Activated naive CD8-positive, alpha-beta T cell (primary cell): ENCODE results near the gene NEUROD1.
A peak's percentile ranks its signal among the peaks of the same experiment; 100 is the strongest.
"Not testable (repeated sequence)": the region's sequence is repeated elsewhere in the genome, so short reads cannot be mapped to it uniquely, and the experiment has no call there.

Source experiments
- H3K27ac Mint-ChIP-seq: one replicate; pipeline ENCODE4 v1.8.0; 2021; ENCODE audit warnings: mixed read lengths
- H3K27me3 Mint-ChIP-seq: one replicate; pipeline ENCODE4 v1.8.0; 2021; ENCODE audit warnings: mixed read lengths
- H3K36me3 Mint-ChIP-seq: one replicate; pipeline ENCODE4 v1.8.0; 2021; ENCODE audit warnings: mixed read lengths
- H3K4me1 Mint-ChIP-seq: one replicate; pipeline ENCODE4 v1.8.0; 2021; ENCODE audit warnings: low read depth, mixed read lengths
- H3K4me3 Mint-ChIP-seq: one replicate; pipeline ENCODE4 v1.8.0; 2021; ENCODE audit warnings: mild to moderate bottlenecking, mixed read lengths
- H3K9me3 Mint-ChIP-seq: one replicate; pipeline ENCODE4 v1.8.0; 2021; ENCODE audit warnings: low read depth, mixed read lengths

NEUROD1 gene

DNA sequence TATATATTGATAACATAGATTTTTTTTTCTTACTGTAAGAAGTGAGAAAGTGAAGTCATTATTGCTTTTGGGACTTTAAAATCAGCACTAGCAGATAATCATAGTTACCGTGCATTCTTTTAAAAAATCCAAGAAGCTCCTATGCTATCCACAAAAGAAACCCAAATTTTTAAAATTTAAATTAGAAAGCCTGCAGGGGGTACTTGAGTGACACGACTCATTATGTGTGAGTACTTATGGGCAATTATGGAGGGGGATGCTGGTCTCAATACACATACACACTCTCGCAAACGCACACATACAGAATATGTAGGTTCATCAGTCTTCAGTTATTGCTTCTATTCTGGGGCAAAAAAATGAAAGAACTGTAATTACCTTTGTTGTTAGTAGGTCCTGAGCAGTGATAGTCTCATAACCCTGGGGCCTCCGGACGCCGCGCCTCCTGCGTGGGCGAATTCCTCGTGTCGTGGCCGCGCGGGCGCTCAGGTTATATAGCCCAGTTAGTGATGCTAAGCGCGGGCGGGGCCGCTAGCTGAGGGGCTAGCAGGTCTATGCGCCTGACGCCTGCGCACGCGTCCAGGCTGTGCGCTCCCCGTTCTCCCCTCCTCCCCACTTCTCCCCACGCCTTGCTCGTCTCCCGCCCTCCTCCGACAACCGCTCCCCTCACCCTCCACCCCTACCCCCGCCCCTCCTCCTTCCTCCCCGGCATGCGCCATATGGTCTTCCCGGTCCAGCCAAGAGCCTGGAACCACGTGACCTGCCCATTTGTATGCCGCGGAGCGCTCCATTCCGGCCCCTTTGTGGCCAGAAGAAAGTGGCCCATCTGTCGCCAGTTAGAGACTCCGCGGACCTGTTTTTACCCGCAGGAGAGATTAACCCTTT, at the start of gene NEUROD1:
Gene NEUROD1 (minus strand): TSS at position 463 of the 882 bp plus-strand sequence. CDS start 1,657 bp downstream, outside the sequence.
- Mint-ChIP-seq H3K27ac (no peak within 1 kb of the TSS), H3K4me1 (peaks cover 52% of the 10 kb centered on the region), H3K4me3 (peak within 1 kb of the TSS; percentile 66), H3K36me3 (peaks cover 6% of the 10 kb centered on the region), H3K27me3 (peaks cover 61% of the 10 kb centered on the region), H3K9me3 (peaks cover 6% of the 10 kb centered on the region)

DNA sequence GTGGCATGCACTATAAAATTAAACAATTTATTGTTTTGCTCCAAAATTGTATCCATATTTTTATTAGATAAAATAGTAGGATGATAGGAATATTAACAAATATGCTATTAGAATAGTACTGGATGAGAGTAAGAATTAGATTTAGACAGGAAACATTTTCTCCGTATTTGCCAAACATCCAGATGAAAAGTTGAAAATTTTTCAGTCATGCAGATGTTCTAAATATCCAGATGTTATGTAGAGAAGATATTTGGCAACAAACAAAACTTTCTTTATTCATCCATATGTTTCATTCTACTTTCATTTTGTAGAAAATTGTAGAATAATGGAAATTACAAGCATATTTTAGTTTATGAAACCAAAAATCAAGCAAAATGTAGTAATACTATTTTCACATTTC, 45.2 kb upstream of the NEUROD1 start:
- H3K36me3 Mint-ChIP-seq, result no peaks in the 10 kb centered on the region
- no peaks in the 10 kb centered on the region for H3K4me1 Mint-ChIP-seq
- peaks cover 11% of the 10 kb centered on the region for H3K27me3 Mint-ChIP-seq
- no peaks in the 10 kb centered on the region for H3K9me3 Mint-ChIP-seq
- H3K4me3 Mint-ChIP-seq, result no peak overlapping the region
- no peak overlapping the region for H3K27ac Mint-ChIP-seq

DNA sequence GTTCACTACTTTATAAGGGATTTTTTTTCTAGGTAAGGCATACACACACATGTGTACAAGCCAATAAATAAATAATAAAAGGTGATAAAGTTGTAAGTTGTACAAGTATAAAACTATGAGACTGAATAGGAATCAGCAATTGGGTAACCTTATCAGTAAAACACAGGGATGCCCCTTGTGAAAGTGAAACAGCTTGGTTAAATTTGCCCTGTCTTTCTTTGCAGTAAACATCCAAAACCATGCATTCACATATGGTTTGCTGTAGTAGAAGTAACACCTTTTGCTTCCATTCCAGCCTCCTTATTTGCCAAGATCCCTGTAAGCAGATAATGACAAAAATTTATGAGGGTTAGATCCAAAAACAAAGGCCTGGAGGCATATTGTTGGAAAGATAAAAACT, 44.3 kb upstream of the NEUROD1 start:
- no peaks in the 10 kb centered on the region for H3K9me3 Mint-ChIP-seq
- no peak overlapping the region for H3K4me3 Mint-ChIP-seq
- peaks cover 11% of the 10 kb centered on the region for H3K27me3 Mint-ChIP-seq
- H3K4me1 Mint-ChIP-seq, result no peaks in the 10 kb centered on the region
- H3K27ac Mint-ChIP-seq, result no peak overlapping the region
- H3K36me3 Mint-ChIP-seq, result no peaks in the 10 kb centered on the region

GRCh38 chr2:181723731-181724130, 43.4 kb upstream of the NEUROD1 start:
- Mint-ChIP-seq H3K9me3 (no peaks in the 10 kb centered on the region), H3K27me3 (peaks cover 11% of the 10 kb centered on the region), H3K27ac (no peak overlapping the region), H3K36me3 (no peaks in the 10 kb centered on the region), H3K4me3 (no peak overlapping the region), H3K4me1 (no peaks in the 10 kb centered on the region)

DNA sequence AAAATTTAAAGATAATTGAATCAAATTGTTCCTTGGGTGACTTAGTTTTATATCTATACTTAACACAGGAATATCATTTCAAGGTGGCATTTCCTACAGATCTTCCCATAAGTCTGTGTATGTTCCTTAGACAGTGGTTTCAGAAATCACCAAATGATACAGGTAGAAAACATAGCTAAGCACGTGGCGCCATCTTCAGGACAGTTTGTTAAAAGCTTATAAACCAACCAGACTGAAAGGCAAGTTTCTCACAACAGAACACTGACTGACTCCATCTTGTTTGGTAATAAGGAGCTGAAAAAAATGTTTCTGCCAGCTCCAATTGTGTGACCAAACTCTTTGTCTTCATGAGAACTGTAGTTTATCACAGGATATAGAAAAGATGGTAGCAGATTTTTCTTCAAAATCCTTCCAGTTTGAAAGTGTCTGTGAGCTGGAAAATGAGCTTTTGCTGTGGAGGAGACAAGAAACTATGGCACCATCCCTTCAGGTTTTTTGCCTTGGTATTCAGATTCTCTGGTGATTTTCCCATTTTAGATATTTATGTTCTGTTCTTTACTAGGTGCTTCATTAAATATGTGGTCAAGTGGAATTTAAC, 34.8 kb upstream of the NEUROD1 start:
- Mint-ChIP-seq H3K27me3 (peaks cover 2% of the 10 kb centered on the region), H3K4me1 (no peaks in the 10 kb centered on the region), H3K36me3 (no peaks in the 10 kb centered on the region), H3K9me3 (no peaks in the 10 kb centered on the region), H3K4me3 (no peak overlapping the region), H3K27ac (no peak overlapping the region)

DNA sequence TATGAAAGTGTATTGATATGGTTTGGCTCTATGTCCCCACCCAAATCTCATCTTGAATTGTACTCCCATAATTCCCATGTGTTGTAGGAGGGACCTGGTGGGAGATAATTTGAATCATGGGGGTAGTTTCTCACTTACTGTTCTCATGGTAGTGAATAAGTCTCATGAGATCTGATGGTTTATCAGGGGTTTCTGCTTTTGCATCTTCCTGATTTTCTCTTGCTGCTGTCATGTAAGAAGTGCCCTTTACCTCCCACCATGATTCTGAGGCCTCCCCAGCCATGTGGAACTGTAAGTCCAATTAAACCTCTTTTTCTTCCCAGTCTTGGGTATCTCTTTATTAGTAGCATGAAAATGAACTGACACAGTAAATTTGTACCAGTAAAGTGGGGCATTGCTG, 30.7 kb upstream of the NEUROD1 start:
- H3K9me3 Mint-ChIP-seq, H3K36me3 Mint-ChIP-seq, H3K27me3 Mint-ChIP-seq, H3K4me3 Mint-ChIP-seq, H3K27ac Mint-ChIP-seq, H3K4me1 Mint-ChIP-seq: not testable (repeated sequence)

DNA sequence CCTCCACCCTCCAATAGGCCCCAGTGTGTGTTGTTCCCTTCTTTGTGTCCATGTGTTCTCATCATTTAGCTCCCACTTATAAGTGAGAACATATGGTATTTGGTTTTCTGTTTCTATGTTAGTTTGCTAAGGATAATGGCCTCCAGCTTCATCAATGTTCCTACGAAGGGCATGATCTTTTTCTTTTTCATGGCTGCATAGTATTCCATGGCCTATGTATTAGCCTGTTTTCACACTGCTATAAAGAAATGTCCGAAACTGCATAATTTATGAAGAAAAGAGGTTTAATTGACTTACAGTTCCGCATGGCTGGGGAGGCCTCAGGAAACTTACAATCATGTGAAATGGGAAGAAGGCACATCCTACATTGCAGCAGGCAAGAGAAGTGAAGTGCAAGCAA, 22.2 kb upstream of the NEUROD1 start:
- H3K27ac Mint-ChIP-seq, H3K4me3 Mint-ChIP-seq, H3K9me3 Mint-ChIP-seq, H3K36me3 Mint-ChIP-seq, H3K27me3 Mint-ChIP-seq, H3K4me1 Mint-ChIP-seq: not testable (repeated sequence)

GRCh38 chr2:181698223-181698622, 17.9 kb upstream of the NEUROD1 start:
- no peak overlapping the region for H3K27ac Mint-ChIP-seq
- H3K4me3 Mint-ChIP-seq, result no peak overlapping the region
- no peaks in the 10 kb centered on the region for H3K9me3 Mint-ChIP-seq
- H3K27me3 Mint-ChIP-seq, result peaks cover 15% of the 10 kb centered on the region
- H3K36me3 Mint-ChIP-seq, result peaks cover 5% of the 10 kb centered on the region
- no peaks in the 10 kb centered on the region for H3K4me1 Mint-ChIP-seq

DNA sequence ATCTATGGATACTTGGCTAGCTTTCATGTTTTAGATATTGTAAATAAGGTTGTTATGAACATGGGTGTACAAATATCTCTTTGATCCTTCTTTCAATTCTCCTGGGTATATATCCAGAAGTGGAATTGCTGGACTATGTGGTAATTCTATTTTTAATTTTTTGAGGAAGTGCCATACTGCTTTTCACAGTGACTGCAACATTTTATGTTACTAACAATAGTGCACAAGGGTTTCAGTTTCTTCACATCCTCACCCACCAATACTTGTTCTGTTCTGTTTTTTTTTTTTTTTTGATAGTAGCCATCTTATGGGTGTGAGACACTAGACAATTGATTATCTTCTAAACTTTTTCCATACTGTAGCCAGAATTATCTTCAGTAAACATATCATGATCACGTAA, 17.3 kb upstream of the NEUROD1 start:
- H3K27me3 Mint-ChIP-seq, result peaks cover 15% of the 10 kb centered on the region
- no peaks in the 10 kb centered on the region for H3K4me1 Mint-ChIP-seq
- peaks cover 2% of the 10 kb centered on the region for H3K36me3 Mint-ChIP-seq
- no peak overlapping the region for H3K27ac Mint-ChIP-seq
- H3K9me3 Mint-ChIP-seq, result no peaks in the 10 kb centered on the region
- no peak overlapping the region for H3K4me3 Mint-ChIP-seq

DNA sequence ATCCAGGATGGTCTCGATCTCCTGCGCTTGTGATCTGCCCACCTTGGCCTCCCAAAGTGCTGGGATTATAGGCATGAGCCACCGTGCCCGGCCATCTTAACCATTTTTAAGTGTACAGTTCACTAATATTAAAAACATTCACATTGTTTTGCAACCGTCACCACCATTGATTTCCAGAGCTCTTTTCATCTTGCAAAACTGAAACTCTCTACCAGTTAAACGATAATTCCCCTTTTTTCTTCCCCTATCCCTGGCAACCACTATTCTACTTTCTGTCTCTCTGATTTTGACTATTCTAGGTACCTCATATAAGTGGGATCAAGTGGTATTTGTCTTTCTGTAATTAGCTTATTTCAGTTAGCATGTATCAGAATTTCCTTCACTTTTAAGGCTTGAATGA, 16.8 kb upstream of the NEUROD1 start:
- H3K9me3 Mint-ChIP-seq, result no peaks in the 10 kb centered on the region
- H3K4me3 Mint-ChIP-seq, result no peak overlapping the region
- H3K27ac Mint-ChIP-seq, result no peak overlapping the region
- H3K4me1 Mint-ChIP-seq, result no peaks in the 10 kb centered on the region
- no peaks in the 10 kb centered on the region for H3K36me3 Mint-ChIP-seq
- H3K27me3 Mint-ChIP-seq, result peaks cover 15% of the 10 kb centered on the region

DNA sequence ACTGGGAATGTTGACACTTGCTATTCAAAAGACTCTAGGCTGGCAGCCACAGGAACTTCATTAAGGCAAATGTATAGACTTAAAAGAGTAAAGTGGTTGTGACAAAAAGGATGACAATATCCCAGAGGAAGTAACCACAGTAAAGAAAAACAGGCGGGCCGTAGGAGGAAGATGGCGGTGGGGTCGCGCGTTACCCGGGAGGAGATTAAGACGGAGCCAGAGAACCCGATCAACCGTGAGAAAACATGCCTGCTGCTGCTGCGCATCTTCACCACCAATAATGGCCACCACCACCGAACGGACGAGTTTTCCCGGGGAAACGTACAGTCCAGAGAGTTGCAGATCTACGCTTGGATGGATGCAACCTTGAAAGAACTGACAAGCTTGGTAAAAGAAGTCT, 14.0 kb upstream of the NEUROD1 start:
- H3K4me1 Mint-ChIP-seq, result no peaks in the 10 kb centered on the region
- no peaks in the 10 kb centered on the region for H3K9me3 Mint-ChIP-seq
- no peak overlapping the region for H3K27ac Mint-ChIP-seq
- H3K27me3 Mint-ChIP-seq, result peaks cover 20% of the 10 kb centered on the region
- no peaks in the 10 kb centered on the region for H3K36me3 Mint-ChIP-seq
- H3K4me3 Mint-ChIP-seq, result no peak overlapping the region

- Mint-ChIP-seq H3K36me3 (no peaks in the 10 kb centered on the region), H3K4me3 (no peak overlapping the region), H3K9me3 (no peaks in the 10 kb centered on the region), H3K4me1 (no peaks in the 10 kb centered on the region), H3K27ac (no peak overlapping the region), H3K27me3 (peaks cover 24% of the 10 kb centered on the region)
These were observed 10.5 kb upstream of the NEUROD1 start for GRCh38 chr2:181690860-181691259.

GRCh38 chr2:181686576-181687185, 6.4 kb upstream of the NEUROD1 start:
- Mint-ChIP-seq H3K27ac (no peak overlapping the region), H3K4me3 (no peak overlapping the region), H3K4me1 (peaks cover 26% of the 10 kb centered on the region), H3K9me3 (no peaks in the 10 kb centered on the region), H3K36me3 (no peaks in the 10 kb centered on the region), H3K27me3 (peaks cover 45% of the 10 kb centered on the region)

GRCh38 chr2:181685150-181685688, 4.9 kb upstream of the NEUROD1 start:
- Mint-ChIP-seq H3K36me3 (no peaks in the 10 kb centered on the region), H3K4me3 (peak overlapping the region; percentile 2), H3K9me3 (no peaks in the 10 kb centered on the region), H3K27me3 (peaks cover 54% of the 10 kb centered on the region), H3K27ac (no peak overlapping the region), H3K4me1 (peaks cover 40% of the 10 kb centered on the region)

- H3K4me1 Mint-ChIP-seq, result peaks cover 42% of the 10 kb centered on the region
- H3K9me3 Mint-ChIP-seq, result no peaks in the 10 kb centered on the region
- H3K27ac Mint-ChIP-seq, result no peak overlapping the region
- H3K27me3 Mint-ChIP-seq, result peaks cover 58% of the 10 kb centered on the region
- no peaks in the 10 kb centered on the region for H3K36me3 Mint-ChIP-seq
- H3K4me3 Mint-ChIP-seq, result peak overlapping the region; percentile 2
These were observed 4.3 kb upstream of the NEUROD1 start for GRCh38 chr2:181684454-181685149.
